Urinary bladder (tissue), 4 donors: ENCODE measurements around the gene IL22RA2. TPM values are rescaled to one million over a fixed set of nuclear protein-coding genes. Genes with fewer than 3 reads are reported as not detected.
"Not testable (repeated sequence)": the region's sequence is repeated elsewhere in the genome, so short reads cannot be mapped to it uniquely, and the experiment has no call there.

Experiments used
- DNase-seq: peaks from one replicate; pipeline ENCODE4 v3.0.0-alpha.2; 2015; ENCODE audit errors: extremely low spot score
- H3K27ac ChIP-seq: one replicate; pipeline ENCODE4 v1.5.1; 2013; ENCODE audit warnings: low read depth, mild to moderate bottlenecking, moderate library complexity
- H3K36me3 ChIP-seq: one replicate; pipeline ENCODE4 v1.6.1; 2013; ENCODE audit warnings: mild to moderate bottlenecking, moderate library complexity; ENCODE audit not compliant: insufficient read depth
- H3K4me1 ChIP-seq: one replicate; pipeline ENCODE4 v1.6.1; 2013; ENCODE audit warnings: mild to moderate bottlenecking, moderate library complexity; ENCODE audit not compliant: insufficient read depth
- H3K4me3 ChIP-seq: one replicate; pipeline ENCODE4 v1.5.1; 2013; ENCODE audit warnings: low read depth, low read length
- WGBS: extraction: QIAGEN DNeasy Blood & Tissue Kit; methylation state at CpG from one replicate; pipeline ENCODE4 v1.1.7; 2013; 5-methylcytosine and 5-hydroxymethylcytosine counted together
- polyA plus RNA-seq: library from polyadenylated mRNA; stranded (reverse); fragments of 200-250 nt; gene quantifications from one replicate; pipeline ENCODE4 v1.2.3, GENCODE V29; 2013
- total RNA-seq: library from RNA; depleted of rRNA; stranded (reverse); fragments of >200 nt; gene quantifications from one replicate; pipeline ENCODE4 v1.2.3, GENCODE V29; 2014
- donor health status: healthy with polysubstance abuse.
- donor health status: healthy.

The IL22RA2 gene
- total and polyA plus RNA-seq, 2 donors: not detected

DNA sequence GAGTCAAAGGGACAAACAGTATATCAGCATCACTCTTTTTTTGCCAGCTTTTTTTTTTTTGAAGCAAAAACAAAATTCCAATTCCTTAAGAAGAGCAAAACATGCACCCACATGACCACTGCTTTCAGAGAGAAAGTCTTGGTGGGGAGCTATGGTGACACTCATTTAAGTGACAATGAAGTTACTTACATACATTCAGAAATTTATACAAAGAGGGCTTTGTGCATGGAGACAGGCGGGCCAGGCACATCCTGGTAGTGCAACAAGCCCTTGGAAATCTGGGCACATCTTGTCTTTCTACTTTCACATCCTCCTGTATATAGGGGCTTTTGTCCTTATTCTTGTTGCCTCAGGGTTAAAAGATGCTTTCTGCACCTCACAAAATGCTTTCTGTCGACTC lies 55.9 kb downstream of the IL22RA2 start:
- WGBS: 83% methylated on average over 2 of the region's 2 CpGs
- Histone ChIP-seq H3K4me3 (no peak overlapping the region), H3K36me3 (no peaks in the 10 kb centered on the region), H3K4me1 (no peaks in the 10 kb centered on the region), H3K27ac (no peak overlapping the region)
- no peak for DNase-seq

GRCh38 chr6:137116807-137117206 lies 56.6 kb downstream of the IL22RA2 start:
- Histone ChIP-seq H3K27ac (no peak overlapping the region), H3K36me3 (no peaks in the 10 kb centered on the region), H3K4me1 (no peaks in the 10 kb centered on the region), H3K4me3 (no peak overlapping the region)
- WGBS: 57% methylated on average over 5 of the region's 5 CpGs
- no peak for DNase-seq

DNA sequence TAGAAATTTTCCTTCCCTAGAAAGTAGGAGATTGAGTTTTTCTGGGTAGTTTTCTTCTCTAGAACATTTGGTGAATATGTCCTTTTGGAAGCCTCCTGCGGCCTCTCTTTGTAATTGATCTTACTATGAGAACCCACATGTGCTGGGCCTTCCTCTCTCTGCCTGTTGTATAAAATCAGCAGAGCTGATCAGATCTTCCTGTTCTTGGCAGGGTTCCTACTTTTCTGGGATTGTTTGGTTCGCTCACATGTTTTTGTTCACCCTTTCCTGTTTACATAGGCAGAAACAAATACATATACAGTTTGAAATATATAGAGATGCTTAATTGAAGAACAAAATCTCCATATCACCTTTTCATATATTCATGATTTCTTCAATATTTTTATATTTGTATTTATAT lies 57.8 kb downstream of the IL22RA2 start:
- Histone ChIP-seq H3K4me1 (no peaks in the 10 kb centered on the region), H3K27ac (no peak overlapping the region), H3K4me3 (no peak overlapping the region), H3K36me3 (no peaks in the 10 kb centered on the region)
- DNase-seq: no peak
- WGBS: 48% methylated on average over 2 of the region's 2 CpGs

- Histone ChIP-seq H3K36me3 (no peaks in the 10 kb centered on the region), H3K4me3 (no peak overlapping the region), H3K27ac (no peak overlapping the region), H3K4me1 (no peaks in the 10 kb centered on the region)
- 82% methylated on average over 5 of the region's 5 CpGs for WGBS
- DNase-seq: no peak
Observed at GRCh38 chr6:137112067-137112355, 61.4 kb downstream of the IL22RA2 start.

GRCh38 chr6:137111296-137112066 lies 62.0 kb downstream of the IL22RA2 start:
- 88% methylated on average over 2 of the region's 2 CpGs for WGBS
- Histone ChIP-seq H3K4me3 (no peak overlapping the region), H3K36me3 (no peaks in the 10 kb centered on the region), H3K4me1 (no peaks in the 10 kb centered on the region), H3K27ac (no peak overlapping the region)
- DNase-seq: no peak

- 36% methylated on average over 1 of the region's 1 CpG for WGBS
- DNase-seq: no peak
- H3K4me1 ChIP-seq: no peaks in the 10 kb centered on the region
- no peaks in the 10 kb centered on the region for H3K36me3 ChIP-seq
- H3K27ac ChIP-seq: no peak overlapping the region
- H3K4me3 ChIP-seq: no peak overlapping the region
Observed at GRCh38 chr6:137107767-137108105, 65.7 kb downstream of the IL22RA2 start.

GRCh38 chr6:137107047-137107766 lies 66.2 kb downstream of the IL22RA2 start:
- 71% methylated on average over 6 of the region's 6 CpGs for WGBS
- not testable (repeated sequence) for H3K4me3 ChIP-seq, DNase-seq

DNA sequence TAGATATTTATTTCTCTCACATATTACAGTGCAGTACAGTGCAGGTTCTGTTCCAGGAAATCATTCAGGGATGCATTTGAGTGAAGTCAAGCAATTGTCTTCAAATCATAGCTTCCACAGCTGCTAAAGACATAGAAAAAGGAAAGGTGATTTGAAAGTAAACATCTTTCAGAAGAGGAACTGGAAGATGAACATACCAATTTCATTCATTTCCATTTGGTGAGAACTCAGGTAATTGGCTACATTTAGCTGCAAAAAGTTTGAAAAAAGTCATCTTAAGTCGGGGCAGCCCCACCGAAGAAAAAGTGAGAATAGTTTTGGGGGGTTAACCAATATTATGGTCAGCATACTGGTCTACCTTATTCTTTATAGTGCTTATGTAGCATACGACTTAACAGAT lies 67.3 kb downstream of the IL22RA2 start:
- Histone ChIP-seq H3K27ac (no peak overlapping the region), H3K4me1 (no peaks in the 10 kb centered on the region), H3K4me3 (no peak overlapping the region), H3K36me3 (no peaks in the 10 kb centered on the region)
- no peak for DNase-seq
- WGBS: 90% methylated on average over 3 of the region's 3 CpGs

More at GRCh38 chr6:137107047-137107766, 66.2 kb downstream of the IL22RA2 start:
- H3K36me3 ChIP-seq, H3K27ac ChIP-seq, H3K4me1 ChIP-seq: not testable (repeated sequence)

DNA sequence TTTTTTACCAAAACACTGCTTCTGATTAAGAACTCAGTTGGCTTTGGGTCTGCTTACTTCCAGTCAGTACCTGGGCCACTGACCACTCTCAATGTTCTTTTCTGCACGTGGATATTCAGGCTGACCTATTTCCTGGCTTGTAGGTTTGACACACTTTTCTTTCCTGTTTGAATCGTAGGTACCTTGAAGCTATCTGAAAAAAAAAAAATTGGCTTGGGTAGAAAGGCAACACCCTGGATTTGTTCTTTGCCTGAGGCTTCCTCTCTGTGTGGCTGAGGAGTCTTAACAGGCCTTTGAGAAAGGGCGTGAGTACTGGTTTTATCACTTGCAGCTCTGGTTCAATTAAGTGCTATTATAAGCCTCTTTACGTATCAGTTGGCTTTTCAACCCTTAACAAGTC lies 68.1 kb downstream of the IL22RA2 start:
- 65% methylated on average over 4 of the region's 4 CpGs for WGBS
- H3K4me3 ChIP-seq: no peak overlapping the region

DNA sequence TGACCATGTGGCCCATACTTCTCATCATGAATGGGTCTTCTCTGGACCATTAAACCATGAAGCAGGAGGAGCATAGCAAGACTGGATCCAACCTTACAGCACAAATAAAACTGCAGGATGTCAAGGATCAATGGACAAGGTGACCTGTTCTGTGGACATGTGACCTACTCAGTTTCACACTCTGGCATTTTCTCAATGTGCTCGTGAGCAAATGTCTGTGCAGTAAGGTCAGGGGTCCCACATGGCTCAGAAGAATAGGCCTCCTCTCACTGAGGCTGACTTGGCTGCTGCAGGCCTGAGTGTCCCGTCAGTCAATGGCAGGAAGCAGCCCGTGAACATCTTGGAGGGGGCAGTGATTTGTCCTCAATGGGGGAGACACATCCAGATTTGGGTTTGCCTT lies 68.5 kb downstream of the IL22RA2 start:
- no peaks in the 10 kb centered on the region for H3K36me3 ChIP-seq
- no peak overlapping the region for H3K4me3 ChIP-seq
- H3K27ac ChIP-seq: no peak overlapping the region
- H3K4me1 ChIP-seq: no peaks in the 10 kb centered on the region
- WGBS: 80% methylated on average over 3 of the region's 3 CpGs
- DNase-seq: no peak

More for the DNA sequence above, 68.1 kb downstream of the IL22RA2 start:
- no peaks in the 10 kb centered on the region for H3K36me3 ChIP-seq
- H3K27ac ChIP-seq: no peak overlapping the region
- H3K4me1 ChIP-seq: no peaks in the 10 kb centered on the region
- DNase-seq: no peak

GRCh38 chr6:137102851-137103492 lies 70.5 kb downstream of the IL22RA2 start:
- DNase-seq: no peak
- no peak overlapping the region for H3K27ac ChIP-seq
- no peaks in the 10 kb centered on the region for H3K4me1 ChIP-seq
- no peaks in the 10 kb centered on the region for H3K36me3 ChIP-seq
- H3K4me3 ChIP-seq: no peak overlapping the region

DNA sequence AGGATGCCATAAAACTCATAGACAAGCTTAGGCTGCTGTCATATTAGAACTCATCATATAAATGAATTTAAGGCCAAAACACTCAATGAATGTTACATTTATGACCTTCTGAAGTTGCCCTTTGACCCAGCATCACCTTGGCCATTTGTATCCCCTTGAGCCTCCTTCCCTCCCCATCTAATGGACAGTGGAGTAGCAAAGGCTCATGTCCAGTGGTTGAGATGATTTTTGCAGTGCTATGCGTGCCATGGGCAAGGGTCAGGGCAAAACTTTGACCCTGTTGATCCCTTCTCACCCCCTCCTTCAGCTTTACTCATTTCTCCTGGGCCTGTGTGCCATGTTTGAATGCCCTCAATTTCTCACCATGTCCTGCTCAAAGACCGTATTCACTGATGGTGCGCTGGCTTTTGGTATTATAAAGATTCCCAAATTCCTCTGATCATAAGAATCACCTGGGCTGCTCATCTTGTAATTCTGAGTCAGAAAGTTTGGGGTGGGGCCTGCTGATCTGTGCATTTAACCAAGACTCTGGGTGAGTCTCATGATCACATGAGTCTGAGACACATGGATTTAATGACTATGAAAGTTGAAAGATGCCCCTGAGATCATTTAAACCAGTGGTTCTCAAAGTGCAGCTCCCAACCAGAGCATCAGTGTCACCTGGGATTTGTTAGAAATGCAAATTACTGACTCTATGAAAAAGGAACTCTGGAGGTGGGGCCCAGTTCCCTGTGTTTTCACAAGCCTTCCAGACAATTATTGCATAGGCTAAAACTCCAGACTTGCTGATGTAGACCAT lies 71.2 kb downstream of the IL22RA2 start:
- 93% methylated on average over 3 of the region's 3 CpGs for WGBS
- no peak for DNase-seq
- Histone ChIP-seq H3K4me1 (no peaks in the 10 kb centered on the region), H3K4me3 (no peak overlapping the region), H3K36me3 (no peaks in the 10 kb centered on the region), H3K27ac (no peak overlapping the region)

GRCh38 chr6:137099689-137100403 lies 73.6 kb downstream of the IL22RA2 start:
- H3K4me1 ChIP-seq: no peaks in the 10 kb centered on the region
- no peak overlapping the region for H3K4me3 ChIP-seq
- 67% methylated on average over 8 of the region's 8 CpGs for WGBS
- no peaks in the 10 kb centered on the region for H3K36me3 ChIP-seq
- no peak overlapping the region for H3K27ac ChIP-seq
- no peak for DNase-seq
